Islet of Langerhans (tissue), 1 donor: ENCODE results near the gene C4A.
"Not testable (repeated sequence)": the region's sequence is repeated elsewhere in the genome, so short reads cannot be mapped to it uniquely, and the experiment has no call there.

Experiments used
- FAIRE-seq: peaks from one replicate; lab custom pipeline; 2011; peaks lifted over from hg19 to GRCh38; lab: Jason Lieb, UNC

Gene C4A

GRCh38 chr6:31980998-31981397 is 859 bp upstream of the C4A start:
- not testable (repeated sequence) for FAIRE-seq

GRCh38 chr6:31989363-31989762 is 7.5 kb downstream of the C4A start:
- FAIRE-seq, result not testable (repeated sequence)

DNA sequence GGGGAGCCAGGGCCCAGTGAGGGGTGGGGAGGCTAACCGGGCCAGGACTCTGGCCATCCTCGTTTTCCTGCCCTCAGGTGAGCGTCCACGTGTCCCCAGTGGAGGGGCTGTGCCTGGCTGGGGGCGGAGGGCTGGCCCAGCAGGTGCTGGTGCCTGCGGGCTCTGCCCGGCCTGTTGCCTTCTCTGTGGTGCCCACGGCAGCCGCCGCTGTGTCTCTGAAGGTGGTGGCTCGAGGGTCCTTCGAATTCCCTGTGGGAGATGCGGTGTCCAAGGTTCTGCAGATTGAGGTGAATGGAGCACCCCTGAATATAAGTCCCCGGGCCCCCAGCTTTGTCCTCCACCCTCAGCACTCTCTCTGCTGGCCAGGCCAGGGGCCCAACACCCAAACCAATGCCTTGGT is 12.6 kb downstream of the C4A start:
- not testable (repeated sequence) for FAIRE-seq

- FAIRE-seq, result not testable (repeated sequence)
Measured at GRCh38 chr6:31996385-31996784, 14.5 kb downstream of the C4A start.

DNA sequence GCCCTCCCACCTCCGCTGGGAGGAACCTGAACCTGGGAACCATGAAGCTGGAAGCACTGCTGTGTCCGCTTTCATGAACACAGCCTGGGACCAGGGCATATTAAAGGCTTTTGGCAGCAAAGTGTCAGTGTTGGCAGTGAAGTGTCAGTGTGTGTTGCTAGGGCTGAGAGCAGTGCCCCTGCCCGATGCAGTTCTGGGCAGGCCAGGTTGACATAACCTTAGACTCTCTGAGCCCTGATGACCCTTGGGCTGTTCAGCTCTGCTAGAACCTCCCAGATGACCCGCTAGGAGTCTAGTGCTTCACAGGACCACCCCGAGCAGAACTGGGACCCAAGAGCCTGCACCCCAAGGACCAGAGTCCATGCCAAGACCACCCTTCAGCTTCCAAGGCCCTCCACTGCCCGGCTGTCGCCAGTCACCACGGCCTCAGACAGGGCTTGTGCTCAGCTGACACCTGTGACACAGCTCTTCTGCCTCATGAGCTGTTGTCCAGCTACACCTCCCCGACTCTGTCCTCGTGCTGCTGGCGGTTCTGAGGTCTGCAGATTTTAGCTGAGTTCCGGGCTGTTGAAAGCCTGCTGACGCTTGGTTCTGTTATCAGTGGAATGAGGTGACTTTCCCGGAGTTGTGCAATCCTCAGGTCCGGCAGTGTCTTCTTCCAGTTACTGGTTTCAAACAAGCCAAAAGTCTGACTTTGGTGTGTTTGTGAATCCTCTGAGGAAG is 20.9 kb downstream of the C4A start:
- FAIRE-seq, result not testable (repeated sequence)

GRCh38 chr6:32003301-32003700 is 21.4 kb downstream of the C4A start:
- FAIRE-seq, result not testable (repeated sequence)

DNA sequence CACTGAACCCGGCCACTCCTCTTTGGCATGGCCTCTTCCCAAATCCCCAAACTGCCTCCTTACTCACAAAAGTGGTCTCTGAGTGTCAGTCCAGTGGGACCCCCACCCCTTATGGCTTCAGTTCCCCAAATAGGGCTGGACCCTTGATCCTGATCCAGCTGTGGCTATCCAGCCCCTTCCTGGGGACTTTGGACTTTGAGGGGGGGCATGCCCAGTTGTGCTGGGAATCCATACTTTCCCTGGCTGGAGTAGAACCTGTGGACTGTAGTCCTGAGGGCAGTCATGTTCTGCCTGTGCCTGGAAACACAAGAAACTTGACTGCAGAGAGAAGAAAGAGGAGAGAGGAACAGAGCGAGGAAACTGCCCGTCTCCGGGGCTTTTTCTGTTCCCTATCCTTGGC is 22.5 kb downstream of the C4A start:
- FAIRE-seq, result not testable (repeated sequence)

GRCh38 chr6:32004864-32005537 is 23.1 kb downstream of the C4A start:
- FAIRE-seq, result not testable (repeated sequence)

DNA sequence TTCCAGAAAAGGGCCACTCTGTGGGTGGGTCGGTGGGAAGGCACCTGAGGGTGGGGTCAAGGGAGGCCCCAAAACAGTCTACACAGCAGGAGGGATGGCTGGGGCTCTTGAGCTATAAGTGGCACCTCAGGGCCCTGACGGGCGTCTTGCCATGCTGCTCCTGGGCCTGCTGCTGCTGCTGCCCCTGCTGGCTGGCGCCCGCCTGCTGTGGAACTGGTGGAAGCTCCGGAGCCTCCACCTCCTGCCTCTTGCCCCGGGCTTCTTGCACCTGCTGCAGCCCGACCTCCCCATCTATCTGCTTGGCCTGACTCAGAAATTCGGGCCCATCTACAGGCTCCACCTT is 23.7 kb downstream of the C4A start:
- FAIRE-seq, result not testable (repeated sequence)

DNA sequence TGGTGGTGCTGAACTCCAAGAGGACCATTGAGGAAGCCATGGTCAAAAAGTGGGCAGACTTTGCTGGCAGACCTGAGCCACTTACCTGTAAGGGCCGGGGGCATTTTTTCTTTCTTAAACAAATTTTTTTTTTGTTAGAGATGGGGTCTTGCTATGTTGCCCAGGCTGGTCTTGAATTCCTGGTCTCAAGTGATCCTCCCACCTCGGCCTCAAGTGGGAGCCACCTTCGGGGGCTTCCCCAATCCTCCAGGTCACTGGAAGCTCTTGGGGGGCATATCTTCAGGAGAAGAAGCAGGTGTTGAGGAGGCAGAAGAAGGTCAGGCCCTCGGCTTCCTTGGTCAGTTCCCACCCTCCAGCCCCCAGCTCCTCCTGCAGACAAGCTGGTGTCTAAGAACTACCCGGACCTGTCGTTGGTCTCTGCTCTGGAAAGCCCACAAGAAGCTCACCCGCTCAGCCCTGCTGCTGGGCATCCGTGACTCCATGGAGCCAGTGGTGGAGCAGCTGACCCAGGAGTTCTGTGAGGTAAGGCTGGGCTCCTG is 24.2 kb downstream of the C4A start:
- not testable (repeated sequence) for FAIRE-seq

DNA sequence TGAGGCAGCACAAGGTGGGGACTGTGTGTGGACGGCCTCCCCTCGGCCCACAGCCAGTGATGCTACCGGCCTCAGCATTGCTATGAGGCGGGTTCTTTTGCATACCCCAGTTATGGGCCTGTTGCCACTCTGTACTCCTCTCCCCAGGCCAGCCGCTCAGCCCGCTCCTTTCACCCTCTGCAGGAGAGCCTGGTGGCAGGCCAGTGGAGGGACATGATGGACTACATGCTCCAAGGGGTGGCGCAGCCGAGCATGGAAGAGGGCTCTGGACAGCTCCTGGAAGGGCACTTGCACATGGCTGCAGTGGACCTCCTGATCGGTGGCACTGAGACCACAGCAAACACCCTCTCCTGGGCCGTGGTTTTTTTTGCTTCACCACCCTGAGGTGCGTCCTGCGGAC is 25.2 kb downstream of the C4A start:
- not testable (repeated sequence) for FAIRE-seq

GRCh38 chr6:32008037-32008436 is 26.2 kb downstream of the C4A start:
- not testable (repeated sequence) for FAIRE-seq

- FAIRE-seq, result not testable (repeated sequence)
Measured at GRCh38 chr6:32008616-32009015, 26.8 kb downstream of the C4A start.

DNA sequence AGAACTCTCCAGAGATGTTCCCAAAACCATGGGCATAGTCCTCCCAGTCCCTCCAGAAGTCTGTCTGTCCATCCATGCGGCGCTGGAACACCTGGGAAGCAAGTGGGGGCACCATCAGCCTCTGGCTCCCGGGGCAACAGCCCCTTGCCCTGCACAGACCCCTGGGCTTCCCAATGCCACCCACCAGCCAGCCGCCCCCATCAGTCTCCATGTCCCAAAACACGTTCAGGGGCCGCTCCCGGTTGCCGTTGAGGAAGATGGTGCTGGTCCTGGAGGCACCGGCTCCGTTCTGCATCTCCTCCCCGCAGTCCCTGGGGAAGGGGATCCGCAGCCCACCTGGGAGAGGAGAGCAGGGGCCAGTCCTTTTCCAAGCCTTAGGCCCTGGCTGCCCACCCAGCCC is 27.7 kb downstream of the C4A start:
- not testable (repeated sequence) for FAIRE-seq

DNA sequence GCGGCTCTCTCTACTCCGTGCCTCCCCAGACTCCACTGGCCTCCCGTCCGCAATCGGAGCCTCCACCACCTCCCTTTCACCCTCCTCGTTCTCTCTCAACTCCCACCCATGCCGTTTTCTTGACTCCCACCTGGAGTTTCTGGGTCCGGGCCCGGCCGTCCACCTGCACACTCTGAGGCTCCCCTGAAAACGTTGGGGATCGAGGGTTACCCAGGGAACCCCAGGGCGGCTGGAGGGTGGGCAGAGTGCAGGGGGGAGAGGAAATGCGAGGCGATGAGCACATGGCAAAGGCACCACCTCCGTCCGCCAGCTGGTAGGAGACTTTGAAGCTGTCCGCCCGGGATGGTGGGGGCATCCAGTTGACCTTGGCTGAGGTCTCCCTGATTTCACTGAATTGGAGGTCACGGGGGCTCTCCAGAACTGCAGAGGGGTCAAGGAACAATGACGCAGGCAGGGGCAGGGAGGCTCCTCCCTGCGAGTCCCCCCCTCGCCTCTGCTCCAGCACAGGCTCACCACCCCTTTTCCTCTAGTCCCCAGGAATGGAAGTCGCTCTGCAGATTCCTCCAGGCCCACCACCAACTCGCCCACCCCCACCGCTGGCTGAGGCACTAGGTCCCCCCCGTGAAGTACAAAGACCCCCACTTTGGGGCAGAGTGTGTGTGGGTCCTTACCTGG is 29.1 kb downstream of the C4A start:
- FAIRE-seq, result not testable (repeated sequence)

DNA sequence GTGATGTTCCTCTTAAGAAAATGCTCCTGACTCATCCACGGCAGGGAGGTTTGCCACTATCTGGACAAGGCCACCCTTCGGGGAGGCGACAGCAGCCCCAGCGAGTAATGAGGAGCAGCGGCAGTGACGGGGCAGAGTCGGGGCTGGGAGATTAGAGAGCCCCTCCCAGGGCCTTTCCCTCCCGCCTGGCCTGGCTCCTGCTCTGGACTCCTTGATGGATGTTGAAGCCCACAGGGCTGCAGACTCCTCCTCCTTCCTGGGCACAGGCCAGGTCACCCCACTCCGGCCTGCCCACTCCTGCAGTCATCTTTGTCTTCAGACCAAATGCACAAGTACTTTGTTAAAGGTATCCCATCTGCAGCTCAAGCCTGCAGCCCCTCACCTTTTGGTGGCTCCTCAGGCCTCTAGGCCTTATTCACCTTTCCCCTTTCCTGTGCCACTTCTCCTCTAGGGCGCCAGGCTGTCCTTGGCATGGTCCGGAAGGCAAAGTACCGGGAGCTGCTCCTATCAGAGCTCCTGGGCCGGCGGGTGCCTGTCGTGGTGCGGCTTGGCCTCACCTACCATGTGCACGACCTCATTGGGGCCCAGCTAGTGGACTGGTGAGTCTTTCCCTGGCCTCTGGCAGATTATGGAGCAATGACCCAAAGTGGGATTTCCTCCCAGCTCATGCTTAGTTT is 31.2 kb downstream of the C4A start:
- FAIRE-seq, result not testable (repeated sequence)

DNA sequence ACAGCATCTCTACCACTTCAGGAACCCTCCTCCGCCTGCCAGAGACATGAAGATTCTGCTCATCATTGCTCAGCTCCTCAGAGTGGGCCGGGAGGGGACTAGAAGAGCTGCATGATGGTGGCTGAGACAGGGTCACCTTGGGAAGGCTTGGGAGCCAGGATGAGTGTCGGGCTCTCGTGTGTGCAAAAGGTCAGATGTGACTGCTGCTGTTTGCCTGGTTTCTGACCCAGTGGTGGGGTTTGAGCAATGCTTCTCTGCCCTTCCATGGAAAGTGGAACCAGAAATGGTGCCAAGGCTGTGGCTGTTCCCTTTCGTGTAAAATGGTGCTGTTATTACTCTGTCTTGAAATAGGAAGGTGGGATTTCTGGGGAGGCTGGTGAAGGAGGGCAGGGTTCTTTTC is 31.9 kb downstream of the C4A start:
- FAIRE-seq, result not testable (repeated sequence)

DNA sequence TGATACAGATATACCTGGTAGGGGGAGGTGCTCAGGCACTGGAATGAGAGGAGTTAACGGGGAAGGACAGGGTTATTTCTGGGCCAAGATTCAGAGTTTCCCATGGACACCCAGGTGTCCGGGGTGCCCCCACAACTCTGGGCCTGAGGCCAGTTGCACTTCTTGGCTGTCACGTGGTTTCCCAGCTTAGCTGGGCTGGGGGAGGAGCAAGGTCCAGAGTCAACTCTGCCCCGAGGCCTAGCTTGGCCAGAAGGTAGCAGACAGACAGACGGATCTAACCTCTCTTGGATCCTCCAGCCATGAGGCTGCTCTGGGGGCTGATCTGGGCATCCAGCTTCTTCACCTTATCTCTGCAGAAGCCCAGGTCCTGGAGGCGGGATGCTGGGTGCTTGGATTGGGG is 32.7 kb downstream of the C4A start, which contains the start of gene C4B:
Gene C4B, plus strand, starts transcription at position 249 of the 400 bp plus-strand sequence. Its CDS starts 51 bp downstream, at position 300.
- not testable (repeated sequence) for FAIRE-seq

GRCh38 chr6:32022100-32022499 is 40.2 kb downstream of the C4A start:
- not testable (repeated sequence) for FAIRE-seq

DNA sequence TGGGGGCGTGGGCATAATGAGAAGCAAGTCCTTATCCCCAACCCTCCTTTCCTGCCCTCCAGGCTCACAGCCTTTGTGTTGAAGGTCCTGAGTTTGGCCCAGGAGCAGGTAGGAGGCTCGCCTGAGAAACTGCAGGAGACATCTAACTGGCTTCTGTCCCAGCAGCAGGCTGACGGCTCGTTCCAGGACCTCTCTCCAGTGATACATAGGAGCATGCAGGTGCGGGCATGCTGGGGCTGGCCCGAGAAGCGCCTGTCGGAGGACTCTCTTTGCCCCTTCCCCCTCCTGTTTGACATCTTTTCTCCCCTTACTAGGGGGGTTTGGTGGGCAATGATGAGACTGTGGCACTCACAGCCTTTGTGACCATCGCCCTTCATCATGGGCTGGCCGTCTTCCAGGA is 46.8 kb downstream of the C4A start:
- not testable (repeated sequence) for FAIRE-seq

DNA sequence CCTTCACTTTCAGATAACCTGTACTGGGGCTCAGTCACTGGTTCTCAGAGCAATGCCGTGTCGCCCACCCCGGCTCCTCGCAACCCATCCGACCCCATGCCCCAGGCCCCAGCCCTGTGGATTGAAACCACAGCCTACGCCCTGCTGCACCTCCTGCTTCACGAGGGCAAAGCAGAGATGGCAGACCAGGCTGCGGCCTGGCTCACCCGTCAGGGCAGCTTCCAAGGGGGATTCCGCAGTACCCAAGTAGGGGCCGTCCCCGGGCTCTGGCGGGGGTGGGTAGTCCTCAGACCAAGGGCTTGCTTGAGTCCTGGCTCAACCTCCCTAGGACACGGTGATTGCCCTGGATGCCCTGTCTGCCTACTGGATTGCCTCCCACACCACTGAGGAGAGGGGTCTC is 47.7 kb downstream of the C4A start:
- not testable (repeated sequence) for FAIRE-seq
